Activated T-helper 1 cell treated with anti-CD3 and anti-CD28 coated beads, Interleukin-12 subunit alpha, Interleukin-12 subunit beta, Interleukin-2, Interleukin-4 antibody, amounts not matched to agents 30 ng/mL and 10 ng/mL and 1 ng/mL, durations not matched to agents 14 hours and 24 hours and 36 hours (primary cell): Measurements from ENCODE around the gene BIK. TPM values are rescaled to one million over a fixed set of nuclear protein-coding genes. Genes with fewer than 3 reads are reported as not detected.

Experiments
- DNase-seq: peaks from one replicate; pipeline ENCODE4 v3.0.0; 2021; ENCODE audit warnings: low spot score
- H3K27ac Mint-ChIP-seq: one replicate; pipeline ENCODE4 v1.8.0; 2021; ENCODE audit warnings: mild to moderate bottlenecking, mixed read lengths
- H3K27me3 Mint-ChIP-seq: one replicate; pipeline ENCODE4 v1.8.0; 2022; ENCODE audit warnings: mild to moderate bottlenecking, moderate library complexity, mixed read lengths; ENCODE audit not compliant: insufficient read depth
- H3K36me3 Mint-ChIP-seq: one replicate; pipeline ENCODE4 v1.8.0; 2021; ENCODE audit warnings: low read depth, mixed read lengths
- H3K4me1 Mint-ChIP-seq: one replicate; pipeline ENCODE4 v1.8.0; 2021; ENCODE audit warnings: low read depth, mixed read lengths
- H3K4me3 Mint-ChIP-seq: one replicate; pipeline ENCODE4 v1.8.0; 2021; ENCODE audit warnings: mild to moderate bottlenecking, moderate library complexity, mixed read lengths
- H3K9me3 Mint-ChIP-seq: one replicate; pipeline ENCODE4 v1.8.0; 2021; ENCODE audit warnings: mixed read lengths
- intact Hi-C: fragments of 100-400 bp; cut with micrococcal nuclease; formaldehyde crosslinking; loops from one replicate; pipeline ENCODE4 v1.15.1; 2024
- total RNA-seq: library from RNA; stranded (reverse); gene quantifications from 2 replicates; pipeline ENCODE4 v1.2.3, GENCODE V29; 2022

Gene BIK
- total RNA-seq, 1 donor from 2014 or later: 2.5 TPM

DNA sequence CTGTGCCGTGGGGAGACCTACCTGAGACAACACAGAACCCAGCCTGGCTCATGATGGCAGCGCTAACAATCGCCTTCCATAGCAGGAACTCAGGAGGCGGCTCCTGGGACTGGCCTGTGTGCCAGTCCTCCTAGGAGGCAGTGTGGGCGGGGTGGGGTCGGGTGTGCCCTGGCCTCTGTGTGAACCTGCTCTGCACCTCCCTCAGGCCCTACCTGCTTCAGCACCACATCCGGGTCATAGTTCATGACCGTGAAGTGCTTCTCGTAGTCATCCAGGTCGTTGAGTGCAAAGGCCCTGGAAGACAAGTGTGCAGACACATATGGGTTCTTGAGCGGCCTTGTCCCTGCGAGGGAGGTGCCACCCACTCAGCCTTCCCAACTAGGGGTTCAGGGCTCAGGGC, 61.1 kb downstream of the BIK start:
- intact Hi-C loops: no loop called here

GRCh38 chr22:43172191-43172590, 61.6 kb downstream of the BIK start:
- peaks cover 18% of the 10 kb centered on the region for H3K36me3 Mint-ChIP-seq
- no peaks in the 10 kb centered on the region for H3K9me3 Mint-ChIP-seq
- H3K4me3 Mint-ChIP-seq: no peak overlapping the region
- no peak for DNase-seq
- H3K4me1 Mint-ChIP-seq: no peaks in the 10 kb centered on the region
- no peak overlapping the region for H3K27ac Mint-ChIP-seq
- intact Hi-C loops: no loop called here
- no peaks in the 10 kb centered on the region for H3K27me3 Mint-ChIP-seq

More for the DNA sequence above, 61.1 kb downstream of the BIK start:
- H3K4me1 Mint-ChIP-seq: no peaks in the 10 kb centered on the region
- no peak overlapping the region for H3K27ac Mint-ChIP-seq
- no peaks in the 10 kb centered on the region for H3K27me3 Mint-ChIP-seq
- H3K36me3 Mint-ChIP-seq: peaks cover 18% of the 10 kb centered on the region
- no peaks in the 10 kb centered on the region for H3K9me3 Mint-ChIP-seq
- no peak for DNase-seq
- no peak overlapping the region for H3K4me3 Mint-ChIP-seq

DNA sequence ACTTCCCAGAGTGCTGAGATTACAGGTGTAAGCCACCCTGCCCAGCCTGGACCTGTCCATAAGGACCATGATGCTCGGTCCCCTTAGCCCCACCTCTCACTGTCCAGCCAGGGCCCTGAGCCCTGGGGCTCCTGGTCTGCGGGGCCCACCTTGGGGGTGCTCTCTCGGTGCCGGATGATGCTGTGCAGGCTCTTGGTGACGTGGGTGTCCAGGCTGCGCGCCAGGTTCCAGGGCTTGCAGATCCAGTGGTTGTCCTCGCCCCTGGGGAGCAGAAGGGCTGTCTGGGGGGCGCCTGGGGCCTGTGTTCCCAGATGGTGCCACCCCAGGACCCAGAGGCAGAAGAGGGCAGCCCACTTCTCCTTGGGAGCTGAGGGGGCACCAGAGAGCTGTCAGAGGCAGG, 63.0 kb downstream of the BIK start:
- Mint-ChIP-seq H3K27ac (no peak overlapping the region), H3K9me3 (no peaks in the 10 kb centered on the region), H3K36me3 (peaks cover 19% of the 10 kb centered on the region), H3K27me3 (no peaks in the 10 kb centered on the region), H3K4me1 (no peaks in the 10 kb centered on the region), H3K4me3 (no peak overlapping the region)
- no peak for DNase-seq
- intact Hi-C loops: no loop called here

DNA sequence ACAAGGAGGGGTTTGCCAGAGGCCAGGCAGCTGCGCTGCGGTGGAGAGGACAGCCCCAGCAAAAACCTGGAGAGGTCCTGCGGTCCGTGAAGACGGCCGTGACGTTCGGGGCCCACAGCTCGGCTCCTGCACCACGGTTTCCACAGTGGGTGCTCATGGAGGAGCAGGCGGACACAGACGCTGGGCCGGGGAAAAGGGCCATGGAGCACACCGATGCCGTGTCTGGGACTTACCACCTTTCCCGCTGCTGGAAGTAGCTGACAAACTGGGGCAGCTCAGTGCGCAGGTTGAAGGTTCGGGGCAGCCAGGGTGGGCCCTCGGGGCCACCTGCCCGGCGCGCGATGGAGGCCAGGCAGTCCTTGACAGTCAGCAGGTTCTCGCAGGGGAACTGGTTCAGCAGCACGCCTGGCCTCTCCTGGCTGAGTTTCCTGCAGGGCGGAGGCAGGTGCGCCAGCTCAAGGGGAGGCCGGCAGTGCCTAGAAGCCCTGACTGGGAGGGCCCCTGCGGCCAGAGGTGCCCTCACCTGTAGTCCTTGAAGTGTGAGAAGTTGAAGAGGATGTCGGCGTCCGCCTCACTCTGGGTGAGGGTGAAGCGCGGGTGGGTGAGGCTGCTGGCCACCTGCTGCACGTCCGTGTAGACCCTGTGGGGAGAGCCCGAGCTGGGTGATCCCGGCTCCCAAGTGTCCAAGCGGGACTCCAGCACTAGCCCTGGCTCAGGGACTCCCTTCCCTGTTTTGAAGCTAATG, 63.6 kb downstream of the BIK start:
- peaks cover 22% of the 10 kb centered on the region for H3K36me3 Mint-ChIP-seq
- H3K9me3 Mint-ChIP-seq: no peaks in the 10 kb centered on the region
- H3K27ac Mint-ChIP-seq: no peak overlapping the region
- intact Hi-C loops: no loop called here
- H3K27me3 Mint-ChIP-seq: no peaks in the 10 kb centered on the region
- no peaks in the 10 kb centered on the region for H3K4me1 Mint-ChIP-seq
- no peak for DNase-seq
- no peak overlapping the region for H3K4me3 Mint-ChIP-seq

DNA sequence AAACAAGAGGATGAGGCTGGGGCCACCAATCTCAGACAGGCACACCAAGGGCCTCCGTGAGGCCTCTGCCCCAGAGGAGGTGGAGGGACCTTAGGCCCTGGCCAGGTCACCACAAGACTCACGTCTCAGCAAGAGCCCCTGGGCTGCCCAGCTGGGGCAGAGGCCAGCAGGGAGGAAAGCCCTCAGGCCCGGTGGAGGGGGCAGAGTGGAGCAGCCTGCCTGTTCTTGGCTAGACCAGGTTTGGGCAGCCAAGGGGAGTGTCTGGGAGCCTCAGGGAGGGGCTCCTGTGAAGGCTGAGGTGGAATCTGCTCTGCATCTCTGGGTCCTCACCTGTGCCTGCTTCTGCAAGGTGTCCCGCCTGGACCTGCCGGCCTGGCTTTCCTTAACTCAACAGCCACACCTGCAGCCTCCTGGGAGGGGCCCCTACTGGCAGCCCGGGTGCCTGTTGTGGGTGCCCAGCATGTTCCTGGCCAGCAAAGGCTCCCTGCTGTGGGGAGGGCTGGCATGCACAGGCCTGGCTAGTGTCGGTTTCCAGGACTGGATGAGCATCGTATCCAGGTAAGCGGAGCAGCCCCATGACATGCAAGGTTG, 64.5 kb downstream of the BIK start:
- Mint-ChIP-seq H3K4me1 (no peaks in the 10 kb centered on the region), H3K27ac (no peak overlapping the region), H3K9me3 (no peaks in the 10 kb centered on the region), H3K36me3 (peaks cover 22% of the 10 kb centered on the region), H3K27me3 (no peaks in the 10 kb centered on the region), H3K4me3 (no peak overlapping the region)
- no peak for DNase-seq
- intact Hi-C loops: no loop called here

DNA sequence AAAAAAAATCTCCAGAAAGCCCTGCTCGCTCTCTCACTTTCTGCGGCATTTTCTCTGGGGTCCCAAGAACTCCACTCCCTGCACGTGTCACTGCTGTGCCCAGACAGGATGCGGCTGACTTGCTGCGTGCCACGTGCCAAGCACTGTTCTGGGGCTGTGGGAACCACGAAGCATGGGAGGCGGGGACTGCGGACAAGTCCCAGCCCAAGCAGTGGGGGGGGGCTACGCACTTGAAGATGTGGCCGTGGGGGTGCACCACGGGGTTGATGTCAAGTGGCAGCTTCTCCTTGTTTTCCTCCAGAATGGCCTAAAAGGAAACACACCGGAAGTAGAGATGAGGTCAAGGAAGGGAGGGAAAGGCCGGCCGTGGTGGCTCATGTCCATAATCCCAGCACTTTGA, 65.5 kb downstream of the BIK start:
- Mint-ChIP-seq H3K4me3 (no peak overlapping the region), H3K36me3 (peaks cover 16% of the 10 kb centered on the region), H3K27ac (no peak overlapping the region), H3K9me3 (no peaks in the 10 kb centered on the region), H3K27me3 (no peaks in the 10 kb centered on the region), H3K4me1 (no peaks in the 10 kb centered on the region)
- intact Hi-C loops: no loop called here
- no peak for DNase-seq

- H3K4me3 Mint-ChIP-seq: no peak overlapping the region
- no peaks in the 10 kb centered on the region for H3K9me3 Mint-ChIP-seq
- intact Hi-C loops: no loop called here
- no peaks in the 10 kb centered on the region for H3K4me1 Mint-ChIP-seq
- H3K27me3 Mint-ChIP-seq: no peaks in the 10 kb centered on the region
- no peak overlapping the region for H3K27ac Mint-ChIP-seq
- H3K36me3 Mint-ChIP-seq: peaks cover 16% of the 10 kb centered on the region
- no peak for DNase-seq
Observed at GRCh38 chr22:43177479-43177878, 66.9 kb downstream of the BIK start.

Other genes with a start within 250 kb of the BIK start
- 30.5 and 31.7 TPM in 2 replicates for gene PACSIN2, start 95.6 kb upstream of the BIK start, total RNA-seq
- 2.0 TPM in 2 replicates for gene TTLL1, start 21.4 kb upstream of the BIK start, total RNA-seq
- 20.3 and 23.4 TPM in 2 replicates for gene MCAT, start 32.6 kb downstream of the BIK start, total RNA-seq
- gene TSPO, start 40.8 kb downstream of the BIK start, total RNA-seq: 115 and 121 TPM in 2 replicates
- 105 TPM in 2 replicates for gene TTLL12, start 76.4 kb downstream of the BIK start, total RNA-seq
- gene SCUBE1, start 232.6 kb downstream of the BIK start, total RNA-seq: not detected in 2 replicates